GM12874 (cell line): ENCODE data around the gene MMUT.
A peak's percentile ranks its signal among the peaks of the same experiment; 100 is the strongest.

Experiments
- CTCF ChIP-seq: IDR thresholded peaks from 2 replicates; pipeline ENCODE4 v1.5.1; 2011; ENCODE audit warnings: low read depth, mild to moderate bottlenecking, control low read depth, low read length, moderate library complexity; ENCODE audit not compliant: insufficient read depth

MMUT gene

GRCh38 chr6:49457771-49458170 lies 5.3 kb downstream of the MMUT start:
- TF ChIP-seq CTCF, result no peak

GRCh38 chr6:49454787-49455709 lies 8.0 kb downstream of the MMUT start:
- TF ChIP-seq CTCF, result no peak

GRCh38 chr6:49453221-49453620 lies 9.8 kb downstream of the MMUT start:
- peak; percentile 9; the same call in 1 of the 2 replicates for TF ChIP-seq CTCF

- TF ChIP-seq CTCF, result no peak
Measured at GRCh38 chr6:49430866-49431265, 32.2 kb downstream of the MMUT start.

GRCh38 chr6:49430187-49430586 lies 32.9 kb downstream of the MMUT start:
- no peak for TF ChIP-seq CTCF

GRCh38 chr6:49423817-49424216 lies 39.2 kb downstream of the MMUT start:
- TF ChIP-seq CTCF, result no peak

- TF ChIP-seq CTCF, result no peak
Measured at GRCh38 chr6:49416195-49416594, 46.9 kb downstream of the MMUT start.
